K562 (cell line): ENCODE data around the gene ZNF646. TPM values are rescaled to one million over a fixed set of nuclear protein-coding genes. Genes with fewer than 3 reads are reported as not detected.

Source experiments
- CHD1 ChIP-seq: fragments of 200-600 bp; sonication (generic); IDR thresholded peaks from one replicate; pipeline ENCODE4 v1.6.1; 2012; ENCODE audit warnings: mild to moderate bottlenecking, moderate library complexity, low read length, inconsistent platforms
- CXXC5 ChIP-seq: fragments of 250-450 bp; sonication (Bioruptor Pico); IDR thresholded peaks from 2 replicates; pipeline ENCODE4 v1.8.0; 2022; ENCODE audit warnings: inconsistent platforms, mild to moderate bottlenecking, moderate library complexity
- EHMT2 ChIP-seq: fragments of 450-650 bp; IDR thresholded peaks from 2 replicates; pipeline ENCODE4 v1.6.1; 2018; ENCODE audit warnings: antibody characterized with exemption
- EP400 ChIP-seq: fragments of 450-650 bp; IDR thresholded peaks from 2 replicates; pipeline ENCODE4 v1.6.1; 2017; ENCODE audit warnings: antibody characterized with exemption, mild to moderate bottlenecking, moderate library complexity
- FOXP1 ChIP-seq: sonication (generic); formaldehyde crosslinking; IDR thresholded peaks from 2 replicates; pipeline ENCODE4 v1.8.0; 2022; ENCODE audit warnings: mild to moderate bottlenecking, missing genetic modification reagents
- HDAC1 ChIP-seq, 2 experiments: fragments of 450-650 bp; IDR thresholded peaks; 2 replicates each; pipeline ENCODE4 v1.6.1; 2016 to 2017; ENCODE audit warnings: inconsistent platforms in 1 of 2, mild to moderate bottlenecking in 1 of 2, moderate library complexity in 1 of 2
- NRF1 ChIP-seq, 2 experiments: fragments of 450-650 bp; IDR thresholded peaks in 1 of 2; conservative IDR thresholded peaks in 1 of 2; 2 replicates each; pipeline ENCODE4 v1.6.1; 2014; ENCODE audit warnings: mild to moderate bottlenecking in 2 of 2
- PPARD ChIP-seq: fragments of 250-450 bp; sonication (Bioruptor Pico); IDR thresholded peaks from 2 replicates; pipeline ENCODE4 v1.8.0; 2022; ENCODE audit warnings: inconsistent platforms, mild to moderate bottlenecking, moderate library complexity
- RBFOX2 ChIP-seq: fragments of 200-400 bp; formaldehyde crosslinking; IDR thresholded peaks from 2 replicates; pipeline ENCODE4 v1.6.1; 2017; ENCODE audit warnings: low read depth, mild to moderate bottlenecking, low read length, moderate library complexity
- RBM22 ChIP-seq: fragments of 200-400 bp; formaldehyde crosslinking; IDR thresholded peaks from 2 replicates; pipeline ENCODE4 v1.6.1; 2018; ENCODE audit warnings: low read length, low read depth; ENCODE audit not compliant: poor library complexity, severe bottlenecking
- SMAD3 ChIP-seq: fragments of 450-650 bp; formaldehyde crosslinking; conservative IDR thresholded peaks from 2 replicates; pipeline ENCODE4 v1.4.0; 2020; ENCODE audit warnings: mild to moderate bottlenecking
- SMAD4 ChIP-seq: fragments of 250-450 bp; sonication (Bioruptor Pico); conservative IDR thresholded peaks from 2 replicates; pipeline ENCODE4 v1.8.0; 2021; ENCODE audit warnings: inconsistent platforms, mild to moderate bottlenecking, moderate library complexity
- SNRNP70 ChIP-seq: fragments of 200-400 bp; formaldehyde crosslinking; optimal IDR thresholded peaks from 2 replicates; pipeline ENCODE3; 2017; ENCODE audit warnings: low read depth, low read length
- TCF3 ChIP-seq: sonication (generic); formaldehyde crosslinking; IDR thresholded peaks from 2 replicates; pipeline ENCODE4 v1.4.0; 2020; ENCODE audit warnings: mild to moderate bottlenecking, missing genetic modification reagents
- ZNF239 ChIP-seq: fragments of 250-450 bp; sonication (Bioruptor Pico); IDR thresholded peaks from 2 replicates; pipeline ENCODE4 v1.4.0; 2020; ENCODE audit warnings: mild to moderate bottlenecking
- ZNF282 ChIP-seq: sonication (generic); formaldehyde crosslinking; IDR thresholded peaks from 2 replicates; pipeline ENCODE4 v1.8.1; 2023; ENCODE audit warnings: missing genetic modification reagents
- ZNF511 ChIP-seq: sonication (generic); formaldehyde crosslinking; IDR thresholded peaks from 2 replicates; pipeline ENCODE4 v1.8.0; 2022; ENCODE audit warnings: mild to moderate bottlenecking, missing genetic modification reagents
- polyA plus RNA-seq, 8 experiments: library from polyadenylated mRNA; depleted of rRNA in 4 of 8; stranded (reverse) in 5 of 8; unstranded in 3 of 8; fragments of >200 nt; fragmentation: Nextera tagmentation in 2 of 8; fragmentation: Illumina TruSeq in 1 of 8; extraction: Ambion mirVana in 2 of 8; extraction: Trizol in 1 of 8; gene quantifications; 2 replicates each; pipeline versions ENCODE4 v1.2.1 to v1.2.3, GENCODE V29; 2011 to 2014; ENCODE audit warnings: inconsistent platforms in 1 of 8, missing spikeins in 1 of 8
- total RNA-seq, 7 experiments: library from RNA; depleted of rRNA in 6 of 7; stranded (reverse); fragments of >200 nt in 6 of 7; fragmentation: Illumina TruSeq in 2 of 7; extraction: Trizol in 2 of 7; gene quantifications; 2 replicates each; pipeline versions ENCODE4 v1.2.1 to v1.2.3, GENCODE V29; 2011 to 2021; ENCODE audit warnings: low replicate concordance in 1 of 7
- TF ChIP-seq, protein P1 (sequence below): fragments of 450-650 bp; IDR thresholded peaks from 2 replicates; pipeline ENCODE4 v1.6.1; 2016; ENCODE audit warnings: low read depth
- TF ChIP-seq, protein P2 (sequence below), 3 experiments: IDR thresholded peaks in 2 of 3; conservative IDR thresholded peaks in 1 of 3; 2 replicates each; pipeline ENCODE4 v1.5.1; 2011 to 2012; ENCODE audit warnings: low read length in 3 of 3, mild to moderate bottlenecking in 3 of 3, control low read depth in 2 of 3, improper control_type of control experiment in 1 of 3, inconsistent platforms in 1 of 3, low read depth in 1 of 3, mixed read lengths in 1 of 3, moderate library complexity in 1 of 3; ENCODE audit not compliant: insufficient read depth in 2 of 3

The ZNF646 gene
- total and polyA plus RNA-seq, 9 of the 15 experiments (the other 6 are each of a cell fraction or from before 2014, with no cell fraction given) = 0.08 to 20.6 (median 8.0) TPM

GRCh38 chr16:31094424-31095120, 20.4 kb downstream of the ZNF646 start, which contains the start of gene VKORC1 (continued):
- TF ChIP-seq, protein P1, sequence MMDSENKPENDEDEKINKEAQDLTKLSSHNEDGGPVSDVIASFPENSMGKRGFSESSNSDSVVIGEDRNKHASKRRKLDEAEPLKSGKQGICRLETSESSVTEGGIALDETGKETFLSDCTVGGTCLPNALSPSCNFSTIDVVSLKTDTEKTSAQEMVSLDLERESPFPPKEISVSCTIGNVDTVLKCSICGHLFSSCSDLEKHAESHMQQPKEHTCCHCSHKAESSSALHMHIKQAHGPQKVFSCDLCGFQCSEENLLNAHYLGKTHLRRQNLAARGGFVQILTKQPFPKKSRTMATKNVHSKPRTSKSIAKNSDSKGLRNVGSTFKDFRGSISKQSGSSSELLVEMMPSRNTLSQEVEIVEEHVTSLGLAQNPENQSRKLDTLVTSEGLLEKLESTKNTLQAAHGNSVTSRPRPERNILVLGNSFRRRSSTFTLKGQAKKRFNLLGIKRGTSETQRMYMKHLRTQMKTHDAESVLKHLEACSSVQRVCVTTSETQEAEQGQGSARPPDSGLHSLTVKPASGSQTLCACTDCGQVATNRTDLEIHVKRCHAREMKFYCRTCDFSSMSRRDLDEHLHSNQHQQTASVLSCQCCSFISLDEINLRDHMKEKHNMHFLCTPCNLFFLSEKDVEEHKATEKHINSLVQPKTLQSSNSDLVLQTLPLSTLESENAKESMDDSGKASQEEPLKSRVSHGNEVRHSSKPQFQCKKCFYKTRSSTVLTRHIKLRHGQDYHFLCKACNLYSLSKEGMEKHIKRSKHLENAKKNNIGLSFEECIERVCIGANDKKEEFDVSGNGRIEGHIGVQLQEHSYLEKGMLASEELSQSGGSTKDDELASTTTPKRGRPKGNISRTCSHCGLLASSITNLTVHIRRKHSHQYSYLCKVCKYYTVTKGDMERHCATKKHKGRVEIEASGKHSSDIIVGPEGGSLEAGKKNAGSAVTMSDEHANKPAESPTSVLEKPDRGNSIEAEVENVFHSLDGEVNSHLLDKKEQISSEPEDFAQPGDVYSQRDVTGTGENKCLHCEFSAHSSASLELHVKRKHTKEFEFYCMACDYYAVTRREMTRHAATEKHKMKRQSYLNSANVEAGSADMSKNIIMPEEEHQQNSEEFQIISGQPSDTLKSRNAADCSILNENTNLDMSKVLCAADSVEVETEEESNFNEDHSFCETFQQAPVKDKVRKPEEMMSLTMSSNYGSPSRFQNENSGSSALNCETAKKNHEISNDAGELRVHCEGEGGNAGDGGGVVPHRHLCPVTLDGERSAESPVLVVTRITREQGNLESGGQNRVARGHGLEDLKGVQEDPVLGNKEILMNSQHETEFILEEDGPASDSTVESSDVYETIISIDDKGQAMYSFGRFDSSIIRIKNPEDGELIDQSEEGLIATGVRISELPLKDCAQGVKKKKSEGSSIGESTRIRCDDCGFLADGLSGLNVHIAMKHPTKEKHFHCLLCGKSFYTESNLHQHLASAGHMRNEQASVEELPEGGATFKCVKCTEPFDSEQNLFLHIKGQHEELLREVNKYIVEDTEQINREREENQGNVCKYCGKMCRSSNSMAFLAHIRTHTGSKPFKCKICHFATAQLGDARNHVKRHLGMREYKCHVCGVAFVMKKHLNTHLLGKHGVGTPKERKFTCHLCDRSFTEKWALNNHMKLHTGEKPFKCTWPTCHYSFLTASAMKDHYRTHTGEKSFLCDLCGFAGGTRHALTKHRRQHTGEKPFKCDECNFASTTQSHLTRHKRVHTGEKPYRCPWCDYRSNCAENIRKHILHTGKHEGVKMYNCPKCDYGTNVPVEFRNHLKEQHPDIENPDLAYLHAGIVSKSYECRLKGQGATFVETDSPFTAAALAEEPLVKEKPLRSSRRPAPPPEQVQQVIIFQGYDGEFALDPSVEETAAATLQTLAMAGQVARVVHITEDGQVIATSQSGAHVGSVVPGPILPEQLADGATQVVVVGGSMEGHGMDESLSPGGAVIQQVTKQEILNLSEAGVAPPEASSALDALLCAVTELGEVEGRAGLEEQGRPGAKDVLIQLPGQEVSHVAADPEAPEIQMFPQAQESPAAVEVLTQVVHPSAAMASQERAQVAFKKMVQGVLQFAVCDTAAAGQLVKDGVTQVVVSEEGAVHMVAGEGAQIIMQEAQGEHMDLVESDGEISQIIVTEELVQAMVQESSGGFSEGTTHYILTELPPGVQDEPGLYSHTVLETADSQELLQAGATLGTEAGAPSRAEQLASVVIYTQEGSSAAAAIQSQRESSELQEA = no peak
- TF ChIP-seq PPARD (CRISPR knock-in tag) = no peak
- no peak for TF ChIP-seq SMAD3 (CRISPR knock-in tag)
- peak in 1 of 2 experiments; percentile 81; a peak in 2 of 4 replicates for TF ChIP-seq HDAC1 (IDR thresholded peaks at IDR 0.05)
- TF ChIP-seq SNRNP70 = no peak
- peak; percentile 40 for TF ChIP-seq TCF3 (CRISPR knock-in tag)
- TF ChIP-seq, protein P2, sequence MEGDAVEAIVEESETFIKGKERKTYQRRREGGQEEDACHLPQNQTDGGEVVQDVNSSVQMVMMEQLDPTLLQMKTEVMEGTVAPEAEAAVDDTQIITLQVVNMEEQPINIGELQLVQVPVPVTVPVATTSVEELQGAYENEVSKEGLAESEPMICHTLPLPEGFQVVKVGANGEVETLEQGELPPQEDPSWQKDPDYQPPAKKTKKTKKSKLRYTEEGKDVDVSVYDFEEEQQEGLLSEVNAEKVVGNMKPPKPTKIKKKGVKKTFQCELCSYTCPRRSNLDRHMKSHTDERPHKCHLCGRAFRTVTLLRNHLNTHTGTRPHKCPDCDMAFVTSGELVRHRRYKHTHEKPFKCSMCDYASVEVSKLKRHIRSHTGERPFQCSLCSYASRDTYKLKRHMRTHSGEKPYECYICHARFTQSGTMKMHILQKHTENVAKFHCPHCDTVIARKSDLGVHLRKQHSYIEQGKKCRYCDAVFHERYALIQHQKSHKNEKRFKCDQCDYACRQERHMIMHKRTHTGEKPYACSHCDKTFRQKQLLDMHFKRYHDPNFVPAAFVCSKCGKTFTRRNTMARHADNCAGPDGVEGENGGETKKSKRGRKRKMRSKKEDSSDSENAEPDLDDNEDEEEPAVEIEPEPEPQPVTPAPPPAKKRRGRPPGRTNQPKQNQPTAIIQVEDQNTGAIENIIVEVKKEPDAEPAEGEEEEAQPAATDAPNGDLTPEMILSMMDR (IDR thresholded peaks at IDR 0.05 in 2 of 3, conservative IDR thresholded peaks at IDR 0.05 in 1 of 3; ENCODE audit: insufficient read depth in 2 of 3, low read depth in 1 of 3, low read length in 3 of 3) = no peak
- no peak; the same call in 1 of the 2 replicates for TF ChIP-seq FOXP1
- TF ChIP-seq CHD1 = no peak
- TF ChIP-seq CXXC5 = peak; percentile 92
- no peak for TF ChIP-seq EHMT2
- TF ChIP-seq ZNF239 (CRISPR knock-in tag) = no peak
- no peak for TF ChIP-seq SMAD4 (CRISPR knock-in tag)
- peak; percentile 86; the same call in 1 of the 2 replicates for TF ChIP-seq EP400
- no peak for TF ChIP-seq ZNF282 (CRISPR knock-in tag)
- peak; percentile 86 for TF ChIP-seq RBFOX2
- TF ChIP-seq NRF1 (conservative IDR thresholded peaks at IDR 0.05 in 1 of 2, IDR thresholded peaks at IDR 0.05 in 1 of 2) = peak; percentile 76 to 81
- TF ChIP-seq ZNF511 = no peak
- TF ChIP-seq RBM22 = no peak
